ENCODE data around the gene MYL9.

Gene MYL9

DNA sequence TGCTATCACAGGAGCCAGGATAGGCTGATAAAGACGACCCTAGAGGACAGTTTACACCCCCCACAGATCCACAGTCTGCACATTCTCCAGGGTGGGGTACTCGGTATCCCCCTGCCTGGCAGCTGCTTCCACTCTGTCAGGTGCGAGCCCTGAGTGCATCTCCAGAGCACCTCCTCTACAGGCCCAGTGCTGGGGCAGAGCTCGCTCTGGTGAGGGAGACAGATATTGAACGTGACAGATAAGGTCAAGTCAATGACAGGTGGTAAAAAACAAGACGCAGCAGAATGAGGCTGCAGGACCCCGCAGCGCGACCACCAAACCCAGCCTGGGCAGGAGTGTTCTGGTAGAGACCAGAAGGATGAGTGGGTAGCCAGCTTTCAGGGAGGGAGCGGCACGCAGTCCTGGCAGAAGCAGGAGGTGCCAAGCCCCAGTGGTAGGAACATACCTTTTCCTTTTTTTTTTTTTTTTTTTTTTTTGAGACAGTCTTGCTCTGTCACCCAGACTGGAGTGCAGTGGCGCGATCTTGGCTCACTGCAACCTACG is 12.4 kb upstream of the MYL9 start:
- TF ChIP-seq EGR1 (IDR thresholded peaks at IDR 0.05) (no peak), RAD21 (IDR thresholded peaks at IDR 0.05; ENCODE audit: low read depth) (no peak), YY1 (IDR thresholded peaks at IDR 0.05; ENCODE audit: low read depth) (no peak), ZBTB7A (IDR thresholded peaks at IDR 0.05; ENCODE audit: low read depth) (no peak), TAF1 (IDR thresholded peaks at IDR 0.05; ENCODE audit: low read depth) (no peak), NFIC (IDR thresholded peaks at IDR 0.05) (no peak), TCF12 (IDR thresholded peaks at IDR 0.05; ENCODE audit: low read depth) (no peak), FOXM1 (IDR thresholded peaks at IDR 0.05; ENCODE audit: borderline replicate concordance, low read depth) (no peak), CREB1 (IDR thresholded peaks at IDR 0.05; ENCODE audit: low read depth) (no peak), EP300 (IDR thresholded peaks at IDR 0.05; ENCODE audit: borderline replicate concordance) (no peak), TEAD4 (IDR thresholded peaks at IDR 0.05) (no peak)
- TF ChIP-seq, protein P1, sequence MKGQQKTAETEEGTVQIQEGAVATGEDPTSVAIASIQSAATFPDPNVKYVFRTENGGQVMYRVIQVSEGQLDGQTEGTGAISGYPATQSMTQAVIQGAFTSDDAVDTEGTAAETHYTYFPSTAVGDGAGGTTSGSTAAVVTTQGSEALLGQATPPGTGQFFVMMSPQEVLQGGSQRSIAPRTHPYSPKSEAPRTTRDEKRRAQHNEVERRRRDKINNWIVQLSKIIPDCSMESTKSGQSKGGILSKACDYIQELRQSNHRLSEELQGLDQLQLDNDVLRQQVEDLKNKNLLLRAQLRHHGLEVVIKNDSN (IDR thresholded peaks at IDR 0.05), result no peak
- TF ChIP-seq, protein P2, sequence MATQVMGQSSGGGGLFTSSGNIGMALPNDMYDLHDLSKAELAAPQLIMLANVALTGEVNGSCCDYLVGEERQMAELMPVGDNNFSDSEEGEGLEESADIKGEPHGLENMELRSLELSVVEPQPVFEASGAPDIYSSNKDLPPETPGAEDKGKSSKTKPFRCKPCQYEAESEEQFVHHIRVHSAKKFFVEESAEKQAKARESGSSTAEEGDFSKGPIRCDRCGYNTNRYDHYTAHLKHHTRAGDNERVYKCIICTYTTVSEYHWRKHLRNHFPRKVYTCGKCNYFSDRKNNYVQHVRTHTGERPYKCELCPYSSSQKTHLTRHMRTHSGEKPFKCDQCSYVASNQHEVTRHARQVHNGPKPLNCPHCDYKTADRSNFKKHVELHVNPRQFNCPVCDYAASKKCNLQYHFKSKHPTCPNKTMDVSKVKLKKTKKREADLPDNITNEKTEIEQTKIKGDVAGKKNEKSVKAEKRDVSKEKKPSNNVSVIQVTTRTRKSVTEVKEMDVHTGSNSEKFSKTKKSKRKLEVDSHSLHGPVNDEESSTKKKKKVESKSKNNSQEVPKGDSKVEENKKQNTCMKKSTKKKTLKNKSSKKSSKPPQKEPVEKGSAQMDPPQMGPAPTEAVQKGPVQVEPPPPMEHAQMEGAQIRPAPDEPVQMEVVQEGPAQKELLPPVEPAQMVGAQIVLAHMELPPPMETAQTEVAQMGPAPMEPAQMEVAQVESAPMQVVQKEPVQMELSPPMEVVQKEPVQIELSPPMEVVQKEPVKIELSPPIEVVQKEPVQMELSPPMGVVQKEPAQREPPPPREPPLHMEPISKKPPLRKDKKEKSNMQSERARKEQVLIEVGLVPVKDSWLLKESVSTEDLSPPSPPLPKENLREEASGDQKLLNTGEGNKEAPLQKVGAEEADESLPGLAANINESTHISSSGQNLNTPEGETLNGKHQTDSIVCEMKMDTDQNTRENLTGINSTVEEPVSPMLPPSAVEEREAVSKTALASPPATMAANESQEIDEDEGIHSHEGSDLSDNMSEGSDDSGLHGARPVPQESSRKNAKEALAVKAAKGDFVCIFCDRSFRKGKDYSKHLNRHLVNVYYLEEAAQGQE (IDR thresholded peaks at IDR 0.05; ENCODE audit: low read depth), result no peak
- TF ChIP-seq, protein P3, sequence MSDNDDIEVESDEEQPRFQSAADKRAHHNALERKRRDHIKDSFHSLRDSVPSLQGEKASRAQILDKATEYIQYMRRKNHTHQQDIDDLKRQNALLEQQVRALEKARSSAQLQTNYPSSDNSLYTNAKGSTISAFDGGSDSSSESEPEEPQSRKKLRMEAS (IDR thresholded peaks at IDR 0.05), result no peak

DNA sequence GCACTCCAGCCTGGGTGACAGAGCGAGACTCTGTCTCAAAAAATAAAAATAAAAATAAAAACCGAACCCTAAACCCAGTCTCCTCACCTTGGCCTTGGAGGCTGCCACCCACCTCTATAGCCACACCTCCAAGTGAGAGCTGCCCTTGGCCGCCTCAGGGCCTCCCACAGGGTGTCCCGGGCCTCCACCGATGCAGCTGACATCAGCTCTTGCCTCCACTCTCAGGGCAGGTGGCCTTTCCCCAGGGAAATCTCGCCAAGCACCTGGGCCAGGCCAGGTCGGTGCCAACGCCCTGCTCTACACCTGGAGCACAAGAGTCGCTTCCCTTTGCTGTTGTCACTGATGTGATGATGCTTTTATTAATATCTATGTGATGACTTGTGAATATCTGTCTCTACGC is 8.9 kb upstream of the MYL9 start:
- TF ChIP-seq CEBPB (IDR thresholded peaks at IDR 0.05) (no peak), RAD21 (IDR thresholded peaks at IDR 0.05; ENCODE audit: low read depth) (no peak), EP300 (IDR thresholded peaks at IDR 0.05; ENCODE audit: borderline replicate concordance) (no peak), CREB1 (IDR thresholded peaks at IDR 0.05; ENCODE audit: low read depth) (no peak), FOXM1 (IDR thresholded peaks at IDR 0.05; ENCODE audit: borderline replicate concordance, low read depth) (no peak), ZBTB7A (IDR thresholded peaks at IDR 0.05; ENCODE audit: low read depth) (no peak)

DNA sequence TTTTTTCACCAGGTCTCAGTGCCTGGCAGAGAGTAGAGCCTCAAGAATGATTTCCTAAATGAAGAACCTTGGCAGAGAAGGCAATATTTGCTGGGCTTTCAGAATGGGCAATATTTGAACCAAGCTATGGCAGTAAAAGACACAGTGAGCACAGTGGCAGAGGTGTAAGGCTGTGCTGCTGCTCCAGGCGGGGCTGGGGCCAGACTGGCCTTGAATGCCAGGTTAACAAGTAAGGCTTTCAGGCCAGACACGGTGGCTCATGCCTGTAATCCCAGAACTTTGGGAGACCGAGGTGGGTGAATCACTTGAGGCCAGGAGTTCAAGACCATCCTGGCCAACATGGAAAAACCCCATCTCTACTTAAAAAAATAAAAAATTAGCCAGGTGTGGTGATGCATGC is 8.5 kb upstream of the MYL9 start:
- TF ChIP-seq RAD21 (IDR thresholded peaks at IDR 0.05; ENCODE audit: low read depth) (no peak), TCF12 (IDR thresholded peaks at IDR 0.05; ENCODE audit: low read depth) (no peak), FOXM1 (IDR thresholded peaks at IDR 0.05; ENCODE audit: borderline replicate concordance, low read depth) (no peak), YY1 (IDR thresholded peaks at IDR 0.05; ENCODE audit: low read depth) (no peak), CREB1 (IDR thresholded peaks at IDR 0.05; ENCODE audit: low read depth) (no peak)

DNA sequence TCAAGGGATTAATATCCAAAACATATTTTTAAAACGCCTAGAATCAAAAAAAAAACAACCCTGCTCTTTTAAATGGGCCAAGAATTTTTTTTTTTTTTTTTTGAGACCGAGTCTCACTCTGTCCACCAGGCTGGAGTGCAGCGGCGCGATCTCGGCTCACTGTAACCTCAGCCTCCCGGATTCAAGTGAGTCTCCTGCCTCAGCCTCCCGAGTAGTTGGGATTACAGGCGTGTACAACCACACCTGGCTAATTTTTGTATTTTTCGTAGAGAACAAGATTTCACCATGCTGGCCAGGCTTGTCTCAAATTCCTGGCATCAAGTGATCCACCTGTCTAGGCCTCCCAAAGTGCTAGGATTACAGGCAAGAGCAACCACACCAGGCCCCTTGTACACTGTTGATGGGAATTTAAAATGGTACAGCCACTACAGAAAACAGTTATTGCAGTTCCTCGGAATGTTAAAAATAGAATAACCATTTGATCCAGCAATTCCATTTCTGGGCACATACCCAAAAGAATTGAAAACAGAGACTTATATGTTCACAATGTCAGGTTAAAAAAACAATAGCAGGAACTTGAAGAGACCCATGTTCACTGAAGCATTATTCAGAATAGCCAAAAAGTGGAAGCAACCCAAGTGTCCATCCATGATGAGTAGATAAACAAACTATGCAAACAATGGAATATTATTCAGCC is 3.1 kb upstream of the MYL9 start:
- TF ChIP-seq ZBTB7A (IDR thresholded peaks at IDR 0.05; ENCODE audit: low read depth) (no peak), EGR1 (IDR thresholded peaks at IDR 0.05) (no peak), NFIC (IDR thresholded peaks at IDR 0.05) (no peak)

DNA sequence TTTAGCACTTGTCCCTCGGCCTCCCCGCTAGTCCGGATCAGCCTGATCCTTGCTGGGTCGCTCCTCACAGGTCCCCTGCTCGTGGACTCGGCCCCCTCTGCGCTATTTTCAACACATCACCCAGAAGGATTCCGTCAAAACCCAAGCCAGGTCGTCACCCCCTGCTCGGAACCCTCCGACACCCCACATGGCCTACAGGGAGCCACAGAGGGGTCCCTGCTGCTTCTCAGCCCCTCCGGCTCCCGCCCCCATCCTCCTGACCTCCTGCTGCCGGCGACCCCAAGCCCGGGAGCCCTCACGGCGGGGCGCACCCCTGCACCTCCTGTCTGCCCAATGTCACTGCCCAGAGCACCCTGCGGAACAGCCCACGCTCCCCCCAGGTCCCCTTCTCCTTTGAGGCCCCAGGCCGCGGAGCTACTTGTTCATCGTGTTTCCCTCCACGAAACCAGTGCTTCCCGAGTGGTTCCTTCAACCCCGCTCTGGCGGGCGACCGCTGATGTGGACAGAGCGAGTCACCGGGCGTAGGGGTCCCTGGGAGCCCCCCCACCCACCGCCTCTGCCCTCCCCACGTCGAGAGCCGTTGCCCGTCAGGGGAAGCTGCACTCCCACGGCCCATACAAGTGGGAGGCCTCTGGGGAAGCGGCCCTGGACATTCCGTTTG is 638 bp upstream of the MYL9 start:
- no peak for TF ChIP-seq FOXM1 (IDR thresholded peaks at IDR 0.05; ENCODE audit: borderline replicate concordance, low read depth)
- TF ChIP-seq, protein P3 (IDR thresholded peaks at IDR 0.05), result no peak
- no peak for TF ChIP-seq EP300 (IDR thresholded peaks at IDR 0.05; ENCODE audit: borderline replicate concordance)
- TF ChIP-seq NFIC (IDR thresholded peaks at IDR 0.05), result no peak
- no peak for TF ChIP-seq EGR1 (IDR thresholded peaks at IDR 0.05)
- no peak for TF ChIP-seq TAF1 (IDR thresholded peaks at IDR 0.05; ENCODE audit: low read depth)
- no peak for TF ChIP-seq RAD21 (IDR thresholded peaks at IDR 0.05; ENCODE audit: low read depth)
- no peak for TF ChIP-seq TEAD4 (IDR thresholded peaks at IDR 0.05)
- no peak for TF ChIP-seq YY1 (IDR thresholded peaks at IDR 0.05; ENCODE audit: low read depth)
- TF ChIP-seq CEBPB (IDR thresholded peaks at IDR 0.05), result no peak
- TF ChIP-seq, protein P2 (IDR thresholded peaks at IDR 0.05; ENCODE audit: low read depth), result no peak
- no peak for TF ChIP-seq TCF12 (IDR thresholded peaks at IDR 0.05; ENCODE audit: low read depth)
- TF ChIP-seq ZBTB7A (IDR thresholded peaks at IDR 0.05; ENCODE audit: low read depth), result no peak
- no peak for TF ChIP-seq CREB1 (IDR thresholded peaks at IDR 0.05; ENCODE audit: low read depth)
- TF ChIP-seq, protein P1 (IDR thresholded peaks at IDR 0.05), result no peak
